Transverse colon (tissue), 3 donors: ENCODE measurements around the gene FLCN.

Experiments used
- POLR2A ChIP-seq: fragments of 450-650 bp; IDR thresholded peaks from one replicate; pipeline ENCODE4 v1.6.1; 2016; ENCODE audit warnings: antibody characterized with exemption, mild to moderate bottlenecking, moderate library complexity
- TF ChIP-seq, protein P1 (sequence below), 5 experiments: fragments of 200-600 bp in 3 of 5; fragments of 450-650 bp in 2 of 5; sonication (generic) in 3 of 5; IDR thresholded peaks; 1 replicate in 2 of 5; 2 replicates in 3 of 5; pipeline ENCODE4 v1.5.1; 2016 to 2017; ENCODE audit warnings: antibody characterized with exemption in 5 of 5, inconsistent platforms in 3 of 5, mild to moderate bottlenecking in 2 of 5, moderate library complexity in 1 of 5

DNA sequence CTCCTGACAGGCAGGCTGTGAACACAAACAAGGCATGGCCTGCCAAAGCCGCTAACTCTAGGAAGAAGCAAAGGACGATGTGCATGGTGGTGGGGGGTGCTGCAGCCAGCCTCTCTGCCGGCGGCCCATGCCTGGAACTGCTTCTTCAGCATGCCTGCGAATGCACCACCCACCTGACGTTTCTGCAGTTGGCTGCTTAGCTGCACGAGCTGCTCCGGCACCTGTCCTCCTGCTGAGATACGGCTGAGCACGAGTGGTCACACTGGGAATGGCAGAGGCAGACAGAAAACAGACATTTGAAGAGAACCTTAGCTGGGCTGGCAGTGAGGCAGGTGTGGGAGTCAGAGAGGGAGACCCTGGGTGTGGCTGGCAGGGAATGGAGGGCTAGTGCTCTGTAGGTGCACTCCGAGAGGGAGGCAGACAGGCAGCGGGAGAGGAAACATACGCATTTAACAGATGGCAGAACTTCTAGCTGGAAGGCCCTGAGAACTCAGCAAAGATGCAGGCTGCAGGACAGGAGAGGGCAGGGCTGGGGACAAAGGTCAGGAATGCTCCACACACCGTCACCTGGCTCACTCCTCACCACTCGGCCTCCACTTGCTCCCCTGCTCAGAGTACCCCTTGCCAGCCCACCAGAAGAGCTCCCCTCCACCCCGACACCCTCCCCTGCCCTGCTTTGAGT is 5.2 kb downstream of the FLCN start:
- TF ChIP-seq, protein P1, sequence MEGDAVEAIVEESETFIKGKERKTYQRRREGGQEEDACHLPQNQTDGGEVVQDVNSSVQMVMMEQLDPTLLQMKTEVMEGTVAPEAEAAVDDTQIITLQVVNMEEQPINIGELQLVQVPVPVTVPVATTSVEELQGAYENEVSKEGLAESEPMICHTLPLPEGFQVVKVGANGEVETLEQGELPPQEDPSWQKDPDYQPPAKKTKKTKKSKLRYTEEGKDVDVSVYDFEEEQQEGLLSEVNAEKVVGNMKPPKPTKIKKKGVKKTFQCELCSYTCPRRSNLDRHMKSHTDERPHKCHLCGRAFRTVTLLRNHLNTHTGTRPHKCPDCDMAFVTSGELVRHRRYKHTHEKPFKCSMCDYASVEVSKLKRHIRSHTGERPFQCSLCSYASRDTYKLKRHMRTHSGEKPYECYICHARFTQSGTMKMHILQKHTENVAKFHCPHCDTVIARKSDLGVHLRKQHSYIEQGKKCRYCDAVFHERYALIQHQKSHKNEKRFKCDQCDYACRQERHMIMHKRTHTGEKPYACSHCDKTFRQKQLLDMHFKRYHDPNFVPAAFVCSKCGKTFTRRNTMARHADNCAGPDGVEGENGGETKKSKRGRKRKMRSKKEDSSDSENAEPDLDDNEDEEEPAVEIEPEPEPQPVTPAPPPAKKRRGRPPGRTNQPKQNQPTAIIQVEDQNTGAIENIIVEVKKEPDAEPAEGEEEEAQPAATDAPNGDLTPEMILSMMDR (IDR thresholded peaks at IDR 0.05), result no peak
- no peak for TF ChIP-seq POLR2A
